IPS-20b (cell line): ENCODE measurements around the gene LIMA1.
"Not testable (repeated sequence)": the region's sequence is repeated elsewhere in the genome, so short reads cannot be mapped to it uniquely, and the experiment has no call there.

Source experiments
- H3K27ac ChIP-seq: one replicate; pipeline ENCODE4 v1.5.1; 2013; ENCODE audit warnings: low read length
- H3K27me3 ChIP-seq: 2 replicates; pipeline ENCODE4 v1.6.1; 2013; ENCODE audit warnings: mild to moderate bottlenecking, low read length, inconsistent platforms; ENCODE audit not compliant: insufficient read depth
- H3K36me3 ChIP-seq: 2 replicates; pipeline ENCODE4 v1.6.1; 2013; ENCODE audit warnings: low read depth, mild to moderate bottlenecking, inconsistent platforms, low read length, moderate library complexity; ENCODE audit not compliant: insufficient read depth
- H3K4me1 ChIP-seq: 2 replicates; pipeline ENCODE4 v1.6.1; 2013; ENCODE audit warnings: mild to moderate bottlenecking, control low read depth, inconsistent platforms, low read length, moderate library complexity; ENCODE audit not compliant: insufficient read depth
- H3K4me3 ChIP-seq: 2 replicates; pipeline ENCODE4 v1.5.1; 2013; ENCODE audit warnings: mild to moderate bottlenecking, low read length, inconsistent platforms
- H3K9ac ChIP-seq: 2 replicates; pipeline ENCODE4 v1.6.1; 2013; ENCODE audit warnings: low read depth, mild to moderate bottlenecking, inconsistent platforms, low read length, moderate library complexity
- H3K9me3 ChIP-seq: 2 replicates; pipeline ENCODE4 v1.6.1; 2013; ENCODE audit warnings: mild to moderate bottlenecking, low read depth, low read length, inconsistent platforms; ENCODE audit not compliant: insufficient read depth

LIMA1 gene

DNA sequence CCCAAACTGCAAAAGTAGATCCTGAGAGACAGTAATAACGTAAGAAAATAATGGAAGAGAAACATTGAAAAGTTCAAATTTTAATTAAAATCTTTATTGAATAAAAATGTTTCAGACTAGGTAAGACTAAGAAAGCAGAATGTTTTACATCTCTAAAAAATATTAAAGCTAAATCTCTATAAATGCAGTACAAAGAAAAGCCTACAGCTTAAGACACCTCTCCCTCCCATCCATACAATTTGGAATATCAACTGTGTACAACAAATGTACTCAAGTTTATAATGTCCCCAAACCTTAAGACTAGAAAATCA lies 107.6 kb downstream of the LIMA1 start:
- no peaks in the 10 kb centered on the region; the same call in 1 of the 2 replicates for H3K9me3 ChIP-seq
- peaks cover 33% of the 10 kb centered on the region for H3K36me3 ChIP-seq
- no peak overlapping the region for H3K9ac ChIP-seq
- H3K4me1 ChIP-seq, result no peaks in the 10 kb centered on the region
- H3K27ac ChIP-seq, result no peak overlapping the region
- H3K27me3 ChIP-seq, result no peaks in the 10 kb centered on the region
- H3K4me3 ChIP-seq, result no peak overlapping the region

DNA sequence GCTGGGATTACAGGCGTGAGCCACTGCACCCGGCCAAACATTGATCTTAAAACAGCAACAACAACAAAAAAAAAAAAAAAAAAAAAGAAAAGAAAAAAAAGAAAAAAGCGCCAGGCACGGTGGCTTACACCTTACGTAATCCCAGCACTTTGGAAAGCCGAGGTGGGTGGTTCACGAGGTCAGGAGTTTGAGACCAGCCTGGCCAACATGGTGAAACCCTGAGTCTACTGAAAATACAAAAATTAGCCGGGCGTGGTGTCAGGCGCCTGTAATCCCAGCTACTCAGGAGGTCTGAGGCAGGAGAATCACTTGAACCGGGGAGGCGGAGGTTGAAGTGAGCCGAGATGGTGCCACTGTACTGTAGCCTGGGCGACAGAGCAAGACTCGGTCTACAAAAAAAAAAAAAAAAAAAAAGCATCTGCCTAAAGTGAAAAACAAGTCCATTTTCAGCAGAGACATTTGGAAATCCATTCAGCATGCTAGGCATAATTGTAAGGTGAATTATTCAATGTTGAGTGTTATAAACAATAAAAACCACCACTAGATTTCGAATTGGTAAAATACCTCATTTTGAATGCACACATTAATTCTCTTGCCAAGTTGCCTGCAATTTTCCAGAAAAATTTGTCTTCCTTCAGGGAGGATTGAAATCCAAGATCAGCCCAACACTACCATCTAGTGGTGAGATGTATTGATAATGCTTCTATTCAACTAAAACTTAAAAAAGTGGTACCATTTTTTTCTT lies 108.2 kb downstream of the LIMA1 start:
- H3K27me3 ChIP-seq, result no peaks in the 10 kb centered on the region
- H3K27ac ChIP-seq, result no peak overlapping the region
- no peaks in the 10 kb centered on the region for H3K4me1 ChIP-seq
- H3K36me3 ChIP-seq, result peaks cover 27% of the 10 kb centered on the region
- peaks cover 1% of the 10 kb centered on the region for H3K9me3 ChIP-seq
- no peak overlapping the region for H3K9ac ChIP-seq
- no peak overlapping the region for H3K4me3 ChIP-seq

DNA sequence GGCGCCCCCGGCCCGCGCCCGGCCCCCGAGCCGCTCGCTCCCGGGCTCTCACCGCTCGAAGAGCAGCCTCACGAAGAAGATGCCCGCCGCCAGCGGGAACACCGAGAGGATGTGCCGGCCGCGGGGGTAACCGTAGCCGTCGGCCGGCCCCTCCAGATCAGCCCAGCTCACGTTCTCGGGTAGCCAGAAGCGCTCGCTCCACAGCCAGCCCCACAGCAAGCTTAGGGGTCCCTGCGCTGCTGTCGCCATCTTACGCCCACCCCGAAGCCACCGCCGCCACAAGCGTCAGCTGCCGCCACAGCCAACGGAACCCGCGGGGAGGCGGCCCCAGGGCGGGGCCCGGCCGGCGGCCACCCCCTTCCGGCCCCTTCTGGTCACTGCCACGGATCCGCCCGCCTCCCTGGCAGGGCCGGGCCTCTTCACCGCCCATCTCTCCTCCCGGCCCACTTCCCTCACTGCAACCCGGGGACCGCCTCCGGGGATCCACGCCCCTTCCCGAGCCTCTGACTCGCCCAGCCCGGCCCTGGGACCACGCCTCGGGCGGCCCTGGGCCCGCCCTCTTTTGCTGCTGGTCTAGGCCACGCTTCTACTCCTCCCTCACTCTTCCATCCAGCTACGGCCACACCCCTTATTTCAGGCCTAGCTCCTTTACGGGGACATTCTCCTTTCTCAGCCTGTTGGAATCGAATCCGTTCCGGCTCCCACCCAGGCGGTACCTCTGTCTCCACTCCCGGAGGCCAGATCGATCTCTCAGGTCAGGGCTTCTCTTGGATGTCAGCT lies 116.1 kb downstream of the LIMA1 start, which contains the start of gene CERS5:
TSS of gene CERS5 (minus strand) at position 321 of the 780 bp plus-strand sequence. CDS start at position 249, 72 bp downstream.
- H3K27me3 ChIP-seq, result no peaks in the 10 kb centered on the region
- peaks cover 4% of the 10 kb centered on the region for H3K4me1 ChIP-seq
- peak within 1 kb of the TSS; percentile 99 for H3K9ac ChIP-seq
- H3K36me3 ChIP-seq, result no peaks in the 10 kb centered on the region
- peak within 1 kb of the TSS; percentile 100 for H3K4me3 ChIP-seq
- H3K27ac ChIP-seq, result peak within 1 kb of the TSS; percentile 54
- peaks cover 7% of the 10 kb centered on the region for H3K9me3 ChIP-seq

DNA sequence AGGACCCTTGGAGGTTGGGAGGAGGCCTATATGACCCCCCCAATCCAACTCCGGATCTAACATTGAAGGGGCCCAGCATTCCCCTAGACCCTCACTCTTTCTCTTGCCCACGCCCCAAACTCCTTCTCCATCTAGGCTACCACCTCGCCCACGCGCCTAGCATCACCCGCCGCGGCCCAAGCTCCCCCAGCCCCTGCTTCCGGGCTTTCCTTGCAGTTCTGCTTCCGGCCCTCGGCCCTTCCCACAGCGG lies 116.6 kb downstream of the LIMA1 start:
- peak overlapping the region; percentile 54 for H3K27ac ChIP-seq
- H3K9me3 ChIP-seq, result peaks cover 7% of the 10 kb centered on the region
- H3K4me1 ChIP-seq, result peaks cover 4% of the 10 kb centered on the region
- no peaks in the 10 kb centered on the region for H3K27me3 ChIP-seq
- peak overlapping the region; percentile 100 for H3K4me3 ChIP-seq
- no peaks in the 10 kb centered on the region for H3K36me3 ChIP-seq
- peak overlapping the region; percentile 99; the same call in 1 of the 2 replicates for H3K9ac ChIP-seq

DNA sequence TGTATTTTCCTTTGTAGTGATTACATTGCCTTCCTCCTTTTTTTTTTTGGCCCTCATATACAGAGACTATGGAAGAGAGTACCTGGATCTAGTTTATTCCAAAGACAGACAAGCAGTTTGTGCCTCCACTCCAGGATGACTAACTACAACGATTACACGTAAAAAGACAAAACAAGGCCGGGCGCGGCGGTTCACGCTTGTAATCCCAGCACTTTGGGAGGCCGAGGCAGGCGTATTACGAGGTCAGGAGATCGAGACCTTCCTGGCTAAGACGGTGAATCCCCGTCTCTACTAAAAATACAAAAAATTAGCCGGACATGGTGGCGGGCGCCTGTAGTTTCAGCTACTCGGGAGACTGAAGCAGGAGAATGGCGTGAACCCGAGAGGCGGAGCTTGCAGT lies 118.4 kb downstream of the LIMA1 start:
- no peak overlapping the region for H3K9ac ChIP-seq
- no peaks in the 10 kb centered on the region for H3K36me3 ChIP-seq
- no peak overlapping the region for H3K4me3 ChIP-seq
- H3K9me3 ChIP-seq, result peaks cover 4% of the 10 kb centered on the region
- H3K27ac ChIP-seq, result no peak overlapping the region
- no peaks in the 10 kb centered on the region for H3K27me3 ChIP-seq
- H3K4me1 ChIP-seq, result peaks cover 4% of the 10 kb centered on the region

DNA sequence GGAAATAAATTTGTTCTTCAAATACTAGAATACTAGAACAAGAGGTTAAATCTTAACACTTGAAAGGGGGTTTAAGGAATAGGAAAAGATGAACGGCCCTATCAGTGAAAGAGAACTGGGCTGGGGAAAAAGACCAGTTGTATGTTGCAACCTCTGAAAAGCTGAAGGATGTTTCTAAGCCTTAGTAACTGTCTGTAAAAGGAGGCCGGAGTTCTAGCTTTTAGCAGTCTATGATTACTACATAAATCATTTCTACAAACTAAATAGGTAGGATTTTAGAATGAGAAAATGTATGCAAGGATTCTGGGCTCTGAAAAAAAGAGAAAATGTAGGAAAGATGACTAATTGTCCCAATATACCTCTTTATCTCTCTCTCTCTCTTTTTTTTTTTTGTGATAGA lies 121.1 kb downstream of the LIMA1 start:
- H3K27ac ChIP-seq, result no peak overlapping the region
- H3K36me3 ChIP-seq, result no peaks in the 10 kb centered on the region

DNA sequence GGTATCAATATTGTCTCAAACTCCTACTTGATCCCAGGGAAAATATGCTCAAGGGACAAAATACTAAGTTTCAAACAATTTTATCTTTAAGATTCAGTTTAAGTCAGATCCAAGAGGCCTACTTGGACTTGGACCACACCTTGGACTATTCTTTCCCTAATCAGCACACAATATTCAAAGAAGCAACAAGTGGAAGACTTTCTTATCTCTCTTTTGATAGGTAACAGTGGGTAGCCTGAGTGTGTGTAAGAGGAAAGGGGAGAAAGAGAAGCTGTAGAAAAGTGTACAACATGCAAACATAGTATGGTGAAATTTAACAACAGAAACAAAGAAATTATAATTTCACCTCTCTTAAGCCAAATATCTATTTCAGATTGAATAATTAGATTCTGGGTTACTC lies 122.7 kb downstream of the LIMA1 start:
- Histone ChIP-seq H3K27me3 (no peaks in the 10 kb centered on the region), H3K9ac (no peak overlapping the region), H3K36me3 (no peaks in the 10 kb centered on the region), H3K27ac (no peak overlapping the region), H3K9me3 (no peaks in the 10 kb centered on the region), H3K4me1 (peaks cover 4% of the 10 kb centered on the region), H3K4me3 (no peak overlapping the region)

More for the DNA sequence above, 121.1 kb downstream of the LIMA1 start:
- Histone ChIP-seq H3K27me3 (no peaks in the 10 kb centered on the region), H3K4me1 (peaks cover 4% of the 10 kb centered on the region), H3K4me3 (no peak overlapping the region), H3K9me3 (no peaks in the 10 kb centered on the region), H3K9ac (no peak overlapping the region)

DNA sequence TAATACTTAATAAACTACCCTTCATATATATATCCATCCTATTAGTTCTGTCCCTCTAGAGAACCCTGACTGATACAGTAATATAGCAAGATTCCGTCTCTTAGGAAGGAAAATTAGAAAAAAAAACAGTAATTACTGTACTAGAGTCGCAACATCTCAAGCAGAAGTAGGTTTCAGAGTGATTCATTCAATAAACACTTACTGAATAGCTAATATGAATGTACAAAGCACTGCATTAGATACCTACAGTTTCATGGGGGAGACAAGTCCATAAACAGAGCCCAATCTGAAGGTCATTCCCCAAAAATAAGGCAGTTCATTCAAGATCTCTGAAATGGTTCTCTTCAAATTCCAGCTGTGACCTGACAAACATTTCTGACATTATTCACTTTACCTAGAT lies 126.1 kb downstream of the LIMA1 start:
- no peaks in the 10 kb centered on the region for H3K36me3 ChIP-seq
- H3K27me3 ChIP-seq, result no peaks in the 10 kb centered on the region
- H3K27ac ChIP-seq, result no peak overlapping the region
- no peak overlapping the region for H3K9ac ChIP-seq
- no peaks in the 10 kb centered on the region for H3K9me3 ChIP-seq
- no peaks in the 10 kb centered on the region for H3K4me1 ChIP-seq
- H3K4me3 ChIP-seq, result no peak overlapping the region

DNA sequence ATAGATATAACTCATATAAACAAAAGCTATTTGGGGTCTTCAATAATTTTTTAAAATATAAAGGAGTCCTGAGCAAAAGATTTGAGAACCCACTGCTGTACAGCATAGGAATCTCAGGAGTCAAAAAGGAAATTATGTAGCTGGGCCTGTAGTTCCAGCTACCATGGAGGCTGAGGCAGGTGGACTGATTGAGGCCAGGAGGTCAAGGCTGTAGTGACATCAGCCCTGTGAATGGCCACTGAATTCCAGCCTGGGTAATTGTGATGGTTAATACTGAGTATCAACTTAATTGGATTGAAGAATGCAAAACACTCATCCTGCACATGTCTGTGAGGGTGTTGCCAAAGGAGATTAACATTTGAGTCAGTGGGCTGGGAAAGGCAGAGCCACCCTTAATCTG lies 126.7 kb downstream of the LIMA1 start:
- Histone ChIP-seq H3K27ac (no peak overlapping the region), H3K4me1 (no peaks in the 10 kb centered on the region), H3K27me3 (no peaks in the 10 kb centered on the region), H3K9ac (no peak overlapping the region), H3K9me3 (no peaks in the 10 kb centered on the region), H3K4me3 (no peak overlapping the region), H3K36me3 (no peaks in the 10 kb centered on the region)

DNA sequence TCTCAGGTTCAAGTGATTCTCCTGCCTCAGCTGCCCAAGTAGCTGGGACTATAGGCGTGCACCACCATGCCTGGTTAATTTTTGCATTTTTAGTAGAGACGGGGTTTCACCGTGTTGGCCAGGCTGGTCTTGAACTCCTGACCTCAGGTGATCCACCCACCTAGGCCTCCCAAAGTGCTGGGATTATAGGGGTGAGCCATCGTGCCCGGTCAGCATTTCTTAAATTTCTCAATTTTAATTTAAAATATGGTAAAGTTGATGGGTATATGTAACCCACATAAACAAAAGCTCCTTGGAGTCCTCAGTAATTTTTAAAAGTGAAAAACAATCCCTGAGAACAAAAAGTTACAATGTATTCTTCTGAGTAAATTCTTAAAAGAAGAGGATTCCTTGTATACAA lies 128.4 kb downstream of the LIMA1 start:
- H3K36me3 ChIP-seq, H3K27me3 ChIP-seq, H3K27ac ChIP-seq, H3K4me3 ChIP-seq, H3K4me1 ChIP-seq, H3K9me3 ChIP-seq, H3K9ac ChIP-seq: not testable (repeated sequence)

DNA sequence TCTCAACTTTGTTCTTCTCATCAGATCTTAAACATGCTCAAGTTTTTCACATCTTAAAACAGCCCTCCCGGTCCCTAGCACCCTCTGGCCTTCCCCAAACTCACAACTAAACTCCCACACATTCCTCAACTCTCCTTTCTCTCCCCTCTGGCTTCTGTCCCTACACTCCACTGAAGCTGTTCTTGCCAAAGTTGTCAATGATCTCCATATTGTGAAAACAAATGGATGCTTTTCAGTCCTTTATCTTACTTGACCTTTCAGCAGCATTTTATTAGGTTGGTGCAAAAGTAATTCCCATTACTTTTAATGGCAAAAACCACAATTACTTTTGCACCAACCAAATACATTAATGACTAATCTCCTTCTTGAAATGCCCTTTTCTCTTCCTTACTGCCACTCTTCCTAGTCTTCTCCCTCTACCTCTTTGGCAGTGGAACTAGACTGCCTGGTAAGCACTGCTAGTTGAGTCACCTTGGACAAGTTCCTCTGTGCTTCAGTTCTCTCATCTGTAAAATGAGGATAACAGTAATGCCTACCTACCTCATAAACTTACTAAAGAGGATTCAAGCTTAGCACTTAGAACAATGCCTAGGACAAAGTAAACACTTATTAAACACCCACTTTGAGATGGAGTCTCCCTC lies 132.2 kb downstream of the LIMA1 start:
- no peak overlapping the region for H3K4me3 ChIP-seq
- no peak overlapping the region for H3K27ac ChIP-seq
- no peaks in the 10 kb centered on the region for H3K27me3 ChIP-seq
- H3K9me3 ChIP-seq, result no peaks in the 10 kb centered on the region
- H3K9ac ChIP-seq, result no peak overlapping the region
- H3K4me1 ChIP-seq, result no peaks in the 10 kb centered on the region
- no peaks in the 10 kb centered on the region for H3K36me3 ChIP-seq

DNA sequence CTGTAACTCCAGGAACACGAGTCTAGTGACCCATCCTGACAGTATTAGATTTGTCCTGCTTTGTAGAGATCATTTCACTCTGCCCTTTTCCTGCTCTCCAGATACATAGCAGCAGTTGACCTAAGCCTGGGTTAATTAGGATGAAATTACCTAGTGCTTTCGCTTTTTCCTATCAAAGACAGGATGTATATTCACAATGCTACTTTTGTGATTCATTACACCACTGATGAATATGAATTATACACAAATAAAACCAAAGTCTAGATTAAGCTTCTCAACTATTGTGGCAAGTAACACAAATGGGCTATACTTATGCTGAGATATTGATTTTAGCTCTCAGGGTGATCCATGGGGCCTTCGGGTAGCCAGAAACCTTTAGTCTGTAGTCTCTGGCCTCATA lies 134.0 kb downstream of the LIMA1 start:
- Histone ChIP-seq H3K4me1 (no peaks in the 10 kb centered on the region), H3K27ac (no peak overlapping the region), H3K36me3 (no peaks in the 10 kb centered on the region), H3K9me3 (no peaks in the 10 kb centered on the region), H3K9ac (no peak overlapping the region), H3K27me3 (no peaks in the 10 kb centered on the region), H3K4me3 (no peak overlapping the region)
